GM19240 (cell line): Measurements from ENCODE around the gene APOL2.
"Not testable (repeated sequence)": the region's sequence is repeated elsewhere in the genome, so short reads cannot be mapped to it uniquely, and the experiment has no call there.

Experiments
- DNase-seq: peaks from one replicate; pipeline ENCODE4 v3.0.0; 2011; ENCODE audit warnings: low spot score; ENCODE audit not compliant: insufficient read length

The APOL2 gene

GRCh38 chr22:36244522-36245391, 5.4 kb upstream of the APOL2 start:
- DNase-seq, result no peak

DNA sequence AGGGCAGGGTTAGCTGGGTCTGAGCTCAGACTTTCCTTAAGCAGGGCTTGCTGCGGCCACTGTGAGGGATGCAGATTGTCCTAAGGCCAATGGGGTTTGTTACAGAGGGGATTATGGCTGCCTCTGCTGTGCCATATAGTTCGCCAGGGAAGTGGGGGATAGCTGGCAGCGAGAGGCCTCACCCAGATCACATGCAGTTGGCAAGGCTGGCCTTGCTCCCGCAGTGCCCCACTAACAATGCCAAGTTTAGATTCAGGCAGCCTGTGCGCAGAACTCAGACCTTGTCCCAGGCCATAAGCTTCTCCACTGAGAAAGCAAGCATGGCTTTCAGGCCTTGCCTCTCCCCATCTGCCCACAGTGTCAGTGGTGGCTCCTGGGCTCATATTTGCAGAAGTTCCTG, 4.7 kb upstream of the APOL2 start:
- no peak for DNase-seq

DNA sequence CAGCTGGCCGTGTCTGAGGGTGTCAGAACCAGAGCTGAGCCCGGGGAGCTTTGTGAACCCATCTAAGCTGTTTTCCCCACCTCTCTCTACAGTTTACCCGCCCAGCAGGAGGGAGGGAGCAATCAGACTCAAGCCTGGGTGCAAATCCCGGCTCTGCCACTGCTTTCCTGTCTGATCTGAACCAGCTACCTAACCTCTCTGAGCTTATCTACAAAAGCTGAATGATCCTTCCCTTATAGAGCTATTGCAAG, 252 bp downstream of the APOL2 start:
- no peak for DNase-seq

GRCh38 chr22:36238373-36239149, 766 bp downstream of the APOL2 start:
- no peak for DNase-seq

- DNase-seq, result no peak
Measured at GRCh38 chr22:36237462-36238372, 1.6 kb downstream of the APOL2 start.

GRCh38 chr22:36236388-36237319, 2.7 kb downstream of the APOL2 start:
- no peak for DNase-seq

- no peak for DNase-seq
Measured at GRCh38 chr22:36235585-36235984, 3.7 kb downstream of the APOL2 start.

DNA sequence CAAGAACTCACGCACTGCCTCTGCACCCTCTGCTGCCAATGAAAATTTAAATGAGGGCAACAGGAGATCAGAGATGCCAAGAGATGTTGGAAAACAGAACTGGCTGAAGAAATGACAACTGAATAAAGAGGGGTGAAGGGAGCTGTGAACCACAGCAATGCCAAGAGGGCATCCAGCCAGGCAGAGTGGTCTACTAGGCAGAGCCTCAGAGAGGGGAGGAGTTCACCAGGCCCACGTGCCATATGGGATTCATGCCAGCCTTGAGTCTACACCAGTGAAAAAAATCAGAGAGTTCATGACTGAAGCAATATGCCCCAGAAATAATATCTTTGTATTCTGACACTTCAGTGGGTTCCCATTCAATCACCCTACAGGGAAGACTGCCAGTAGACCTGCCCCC, 4.4 kb downstream of the APOL2 start:
- DNase-seq, result no peak

DNA sequence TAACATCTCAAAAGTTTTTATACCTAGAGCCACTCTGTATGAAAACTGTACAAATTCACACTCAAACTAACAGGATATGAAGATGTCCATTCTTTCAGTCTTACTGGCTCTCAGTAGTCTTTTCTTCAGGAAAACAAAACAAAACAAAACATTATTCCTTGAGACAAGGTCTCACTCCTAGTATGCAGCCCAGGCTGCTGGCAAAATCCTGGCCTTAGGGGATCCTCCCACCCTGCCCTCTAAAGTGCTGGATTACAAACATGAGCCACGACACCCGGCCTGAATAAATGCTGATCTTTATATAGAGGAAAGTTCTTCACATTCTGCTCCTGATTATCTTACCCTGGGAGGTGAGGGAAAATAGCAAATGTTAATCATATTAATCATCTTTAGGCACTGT, 5.1 kb downstream of the APOL2 start:
- DNase-seq, result no peak

DNA sequence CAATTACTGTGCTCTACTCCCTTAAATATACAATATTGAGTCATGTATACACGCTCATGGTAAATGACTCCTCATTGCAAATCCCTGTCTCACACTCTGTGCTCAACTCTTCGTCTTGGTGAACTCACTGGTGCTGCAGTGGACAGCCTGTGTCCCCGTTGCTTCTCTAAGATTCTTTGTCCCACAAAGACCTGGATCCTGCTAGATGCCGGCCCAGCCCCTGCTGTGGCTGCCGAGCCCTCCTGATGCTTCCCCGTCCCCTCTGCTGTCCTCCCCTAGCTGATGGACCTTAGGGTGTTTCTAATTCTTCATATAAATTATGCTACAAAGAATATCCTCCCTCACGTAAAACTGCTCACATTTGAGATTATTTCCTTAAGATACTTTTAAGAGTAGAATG, 5.5 kb downstream of the APOL2 start:
- no peak for DNase-seq

GRCh38 chr22:36232715-36233401, 6.5 kb downstream of the APOL2 start:
- DNase-seq, result no peak

DNA sequence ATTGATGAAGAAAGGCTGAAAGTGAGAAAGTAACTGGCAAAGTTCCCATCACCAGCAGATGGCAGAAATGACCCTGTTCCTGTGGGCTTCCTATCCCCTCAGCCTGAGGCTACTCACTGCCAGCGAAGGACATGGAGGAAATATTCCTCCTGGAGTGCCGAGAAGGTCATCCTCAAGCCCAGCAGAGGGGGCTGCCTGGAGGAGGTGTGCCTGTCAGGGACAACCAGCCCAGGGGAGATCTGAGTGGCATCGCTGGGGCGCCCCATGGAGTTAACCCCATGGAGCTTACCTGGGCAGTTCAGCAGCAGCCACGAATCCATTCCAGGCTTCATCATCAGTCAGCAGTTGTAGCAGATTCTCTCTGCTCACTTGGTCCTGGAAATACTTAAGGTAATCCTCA, 8.3 kb downstream of the APOL2 start:
- DNase-seq, result not testable (repeated sequence)

GRCh38 chr22:36229649-36230048, 9.7 kb downstream of the APOL2 start:
- not testable (repeated sequence) for DNase-seq

DNA sequence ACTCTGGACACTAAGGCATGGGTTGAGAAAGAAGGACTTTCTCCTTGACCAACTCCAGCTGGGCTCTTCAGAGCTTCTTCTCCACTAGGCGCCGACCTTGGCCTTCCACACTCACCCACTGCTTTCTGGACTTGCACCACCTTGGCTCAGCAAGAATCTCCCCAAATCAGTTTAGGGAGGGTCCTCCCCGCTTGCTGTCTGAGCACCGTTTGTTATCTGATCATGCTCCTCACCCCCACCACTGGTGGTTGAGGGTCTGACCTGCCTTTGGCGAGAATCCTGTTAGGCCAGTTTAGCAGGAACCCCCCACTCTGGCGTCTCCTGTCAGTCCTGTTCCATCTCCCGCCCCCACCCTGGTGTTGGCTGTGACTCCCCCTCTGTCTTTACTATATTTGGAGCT, 10.4 kb downstream of the APOL2 start:
- DNase-seq, result no peak

GRCh38 chr22:36228369-36228768, 11.0 kb downstream of the APOL2 start:
- not testable (repeated sequence) for DNase-seq

GRCh38 chr22:36227806-36228205, 11.5 kb downstream of the APOL2 start:
- no peak for DNase-seq

DNA sequence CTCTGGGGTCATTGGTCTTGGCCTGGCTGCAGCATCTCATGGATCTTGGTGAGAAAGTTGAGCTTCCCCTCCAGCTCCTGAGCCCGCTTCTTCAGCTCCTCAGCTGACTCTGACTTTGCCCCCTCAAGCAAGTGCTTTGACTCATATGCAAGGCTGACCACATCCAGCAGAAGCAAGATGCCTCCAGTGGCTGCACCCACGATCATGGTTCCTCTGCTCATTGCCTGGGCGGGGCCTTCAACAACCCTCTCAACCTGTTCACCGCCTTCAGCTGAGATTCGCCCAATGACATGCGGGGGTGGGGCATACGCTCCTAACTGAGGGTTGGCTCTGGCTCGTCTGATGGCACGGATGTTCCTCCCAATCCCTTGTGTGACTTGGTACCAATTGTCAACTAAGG, 11.9 kb downstream of the APOL2 start:
- no peak for DNase-seq

GRCh38 chr22:36226189-36226588, 13.1 kb downstream of the APOL2 start:
- DNase-seq, result no peak

DNA sequence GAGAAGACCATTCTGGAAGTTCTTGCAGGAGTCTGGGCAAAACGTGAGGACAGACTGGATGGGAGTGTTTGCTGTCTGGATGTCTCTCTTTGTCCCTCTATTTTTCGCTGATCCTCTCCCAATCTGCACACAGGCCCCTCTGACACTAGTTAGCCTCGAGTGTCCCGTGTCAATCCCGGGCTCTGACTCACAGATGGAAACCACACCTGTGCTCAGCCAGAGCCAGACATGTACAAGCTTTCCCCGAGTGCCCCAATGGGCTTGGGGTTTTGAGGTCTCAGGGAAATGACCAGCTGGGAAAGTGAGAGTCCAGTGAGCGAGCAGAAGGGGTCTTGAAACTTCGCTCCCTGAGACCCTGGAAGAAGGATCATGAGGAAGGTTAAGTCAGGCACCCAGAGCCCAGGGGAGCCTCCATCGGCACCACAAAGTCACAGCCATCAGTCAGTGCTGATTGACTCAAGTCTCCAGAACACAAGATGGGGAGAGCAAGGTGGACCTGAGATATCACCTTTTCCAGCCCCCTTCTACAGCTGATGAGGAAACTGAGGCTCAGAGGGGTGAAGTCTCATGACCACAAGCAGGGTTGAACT, 13.9 kb downstream of the APOL2 start:
- no peak for DNase-seq

DNA sequence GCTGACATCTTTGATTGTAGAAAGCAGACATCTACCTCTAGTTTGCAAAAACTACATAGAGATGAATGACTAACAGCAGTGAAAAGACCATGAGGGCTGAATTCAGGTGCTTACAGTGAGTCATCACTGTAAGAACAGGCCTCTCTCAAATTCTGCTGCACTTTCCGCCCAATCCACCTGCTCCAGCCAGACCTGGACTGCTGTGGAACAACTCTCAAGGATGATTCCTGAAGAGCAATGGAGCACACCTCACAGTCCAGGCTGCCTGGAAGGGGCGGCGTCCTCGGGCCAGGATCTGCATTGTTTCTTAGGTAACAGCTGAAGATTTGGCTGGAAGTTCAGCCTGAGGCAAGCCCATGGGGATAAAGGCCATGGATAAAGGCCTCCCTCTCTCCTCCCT, 15.1 kb downstream of the APOL2 start:
- no peak for DNase-seq
